GM19467 (cell line): ENCODE measurements around the gene SPCS3.
"Not testable (repeated sequence)": the region's sequence is repeated elsewhere in the genome, so short reads cannot be mapped to it uniquely, and the experiment has no call there.

Experiments
- ATAC-seq: cut with Tn5 transposase; IDR thresholded peaks from one replicate; pipeline ENCODE4 v1.9.1; 2021; ENCODE audit warnings: mild to moderate bottlenecking, moderate library complexity; ENCODE audit not compliant: unreplicated experiment

The SPCS3 gene

DNA sequence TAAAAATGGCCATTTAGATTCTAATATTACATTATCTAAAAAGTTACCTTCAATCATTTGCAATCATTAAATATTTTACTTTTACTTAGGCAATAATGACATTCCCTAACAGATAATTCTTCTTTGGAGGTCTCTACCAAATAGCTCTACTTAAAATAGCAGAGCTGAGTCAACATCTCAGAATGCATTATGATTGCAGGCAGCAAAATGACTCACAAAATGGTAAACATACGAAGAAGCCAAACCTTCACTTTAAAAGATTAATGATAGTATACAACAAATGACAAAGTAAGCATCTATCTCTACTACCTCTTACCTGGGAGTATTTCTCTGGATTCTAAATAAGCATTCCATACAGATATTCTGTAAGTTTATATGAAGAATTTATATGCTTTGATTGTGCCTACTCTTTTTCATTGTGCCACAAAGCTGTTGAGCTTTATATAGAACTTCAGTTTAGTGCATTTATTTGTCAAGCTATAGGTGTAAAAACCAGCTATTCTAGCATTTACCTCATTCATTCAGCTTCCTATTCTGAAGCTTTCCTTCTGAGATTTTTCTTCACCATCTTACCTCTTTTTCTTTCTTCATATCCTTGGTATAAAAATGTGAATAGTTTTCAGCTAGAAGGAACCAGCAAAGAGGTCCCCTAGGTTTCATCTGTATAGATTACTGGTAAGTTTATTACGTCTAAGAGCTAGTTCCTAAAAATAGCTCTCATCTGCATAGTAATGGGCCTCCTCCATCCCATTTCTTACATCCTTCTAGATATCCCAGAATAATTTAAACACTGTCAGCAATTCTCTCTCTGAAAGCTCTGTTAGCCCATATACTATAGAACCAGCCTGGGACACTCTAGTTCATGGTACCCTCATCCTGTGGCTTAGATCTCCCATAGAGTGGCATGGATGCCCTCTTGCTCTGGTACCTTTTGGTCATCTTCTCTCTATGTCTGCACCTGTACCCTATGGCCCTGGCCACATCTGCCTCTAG is 17.2 kb upstream of the SPCS3 start:
- no peak for ATAC-seq

DNA sequence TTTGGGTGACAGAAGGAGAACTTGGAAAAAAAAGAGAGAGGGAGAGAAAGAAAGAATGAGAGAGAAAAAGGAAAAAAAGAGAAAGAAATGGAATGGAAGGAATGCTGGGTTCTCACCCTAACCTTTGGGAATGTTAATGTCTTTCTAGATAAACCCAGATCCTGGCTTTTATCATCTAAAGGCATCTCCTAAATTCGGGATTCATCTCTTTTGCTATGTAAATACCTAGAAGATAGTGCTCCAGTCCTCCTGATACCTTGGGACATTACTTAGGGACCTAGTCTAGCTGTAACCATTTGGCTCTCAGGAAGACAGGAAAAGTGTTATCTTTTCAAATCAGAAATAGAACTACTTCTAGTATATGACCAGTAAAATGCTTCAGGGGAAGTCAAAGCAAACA is 15.8 kb upstream of the SPCS3 start:
- ATAC-seq: no peak

- no peak for ATAC-seq
Observed at GRCh38 chr4:176306837-176307665, 12.7 kb upstream of the SPCS3 start.

GRCh38 chr4:176307666-176307930 is 12.2 kb upstream of the SPCS3 start:
- ATAC-seq: no peak

DNA sequence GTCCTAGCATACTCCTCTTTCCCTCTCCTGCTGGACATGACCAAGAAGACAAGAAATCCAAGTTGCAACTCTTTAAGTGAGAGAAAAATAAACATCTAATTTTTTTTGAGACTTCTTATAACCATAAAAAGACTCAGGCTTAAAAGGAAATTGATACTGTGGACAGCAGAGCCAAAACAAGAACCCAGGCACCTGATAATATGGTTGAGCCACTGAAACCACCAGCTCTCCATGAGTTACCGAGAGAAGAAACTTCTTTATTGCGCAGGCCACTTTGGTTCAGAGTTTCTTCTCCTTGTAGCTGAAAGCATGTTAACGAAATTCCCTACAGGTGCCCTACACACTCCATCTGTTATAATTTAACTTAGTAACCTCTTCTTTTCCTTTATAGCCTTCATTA is 11.3 kb upstream of the SPCS3 start:
- no peak for ATAC-seq

DNA sequence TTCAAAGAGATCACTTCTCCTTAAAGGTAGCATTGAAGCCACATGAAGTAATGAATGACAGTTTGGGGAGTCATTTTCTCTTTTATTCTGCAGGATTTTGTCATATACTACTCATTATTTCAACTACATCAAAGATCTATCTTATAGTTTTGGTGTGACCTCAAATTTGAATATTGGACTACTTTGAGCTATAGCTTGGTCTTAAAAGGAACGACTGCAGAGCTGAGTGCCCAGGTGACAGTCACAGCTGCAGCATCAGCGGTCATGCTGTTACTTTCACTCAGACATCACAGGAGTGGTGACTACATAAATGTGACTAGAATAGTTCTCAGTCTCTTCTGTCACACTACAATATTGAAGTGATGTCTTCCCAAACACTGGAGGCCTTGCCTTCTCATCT is 10.7 kb upstream of the SPCS3 start:
- ATAC-seq: peak; percentile 99

GRCh38 chr4:176309772-176310171 is 10.0 kb upstream of the SPCS3 start:
- no peak for ATAC-seq

GRCh38 chr4:176313596-176314336 is 6.0 kb upstream of the SPCS3 start:
- ATAC-seq: no peak

GRCh38 chr4:176319151-176319703 is 539 bp upstream of the SPCS3 start:
- ATAC-seq: no peak

- peak; percentile 76 for ATAC-seq
Observed at GRCh38 chr4:176320340-176320975, 692 bp downstream of the SPCS3 start.

GRCh38 chr4:176320976-176321361 is 1.2 kb downstream of the SPCS3 start:
- ATAC-seq: no peak

GRCh38 chr4:176321589-176321988 is 1.8 kb downstream of the SPCS3 start:
- no peak for ATAC-seq

- no peak for ATAC-seq
Observed at GRCh38 chr4:176323511-176324160, 3.9 kb downstream of the SPCS3 start.

DNA sequence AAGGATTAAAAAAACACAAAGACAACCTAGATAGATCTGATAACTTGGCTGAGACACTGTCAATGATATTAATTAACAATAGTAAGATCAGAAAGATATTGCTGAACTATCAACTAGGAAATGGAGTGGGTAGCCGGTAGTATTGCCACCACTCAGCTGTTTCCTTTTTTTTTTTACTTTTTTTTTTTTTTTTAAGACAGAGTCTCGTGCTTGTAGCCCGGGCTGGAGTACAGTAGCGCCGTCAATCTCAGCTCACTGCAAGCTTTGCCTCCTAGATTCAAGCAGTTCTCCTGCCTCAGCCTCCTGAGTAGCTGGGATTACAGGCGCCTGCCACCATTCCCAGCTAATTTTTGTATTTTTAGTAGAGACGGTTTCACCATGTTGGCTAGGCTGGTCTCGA is 5.1 kb downstream of the SPCS3 start:
- ATAC-seq: not testable (repeated sequence)

DNA sequence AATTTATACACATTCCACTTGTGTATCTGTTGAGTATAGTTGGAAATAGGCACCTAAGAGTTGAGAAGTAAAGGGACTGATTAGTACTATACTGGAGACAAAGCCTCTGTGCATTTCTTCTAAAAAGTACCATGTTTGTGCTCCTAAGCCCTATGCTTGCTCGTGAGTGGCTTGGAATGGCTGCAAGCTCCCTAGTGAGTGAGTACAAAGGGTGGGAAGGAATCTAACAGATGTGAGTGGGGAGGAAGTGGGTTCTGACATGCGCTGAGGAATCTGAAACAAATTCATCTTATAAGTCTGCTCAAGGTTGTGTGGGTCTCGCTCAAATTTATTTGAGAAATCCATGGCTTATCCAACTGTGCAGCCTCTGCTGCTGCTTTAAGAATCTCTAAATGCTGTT is 13.3 kb downstream of the SPCS3 start:
- no peak for ATAC-seq

GRCh38 chr4:176334066-176334465 is 14.3 kb downstream of the SPCS3 start:
- ATAC-seq: no peak

GRCh38 chr4:176335421-176335820 is 15.7 kb downstream of the SPCS3 start:
- ATAC-seq: no peak

GRCh38 chr4:176339936-176340761 is 20.4 kb downstream of the SPCS3 start:
- ATAC-seq: no peak
